Subcutaneous adipose tissue (tissue), 4 donors: Measurements from ENCODE around the gene CENPN. TPM values are rescaled to one million over a fixed set of nuclear protein-coding genes. Genes with fewer than 3 reads are reported as not detected.

Experiments used
- CTCF ChIP-seq: fragments of 450-650 bp; IDR thresholded peaks from one replicate; pipeline ENCODE4 v1.5.1; 2016; ENCODE audit warnings: low read depth, mild to moderate bottlenecking, control low read depth, antibody characterized with exemption, moderate library complexity
- total RNA-seq, 4 donors: library from RNA; depleted of rRNA; stranded (reverse); fragments of >200 nt; gene quantifications; one replicate each; pipeline ENCODE4 v1.1.0, GENCODE V29; 2016

The CENPN gene
- 1 to 10 TPM; 4.9 to 9.1 (median 6.7) TPM for total RNA-seq

- TF ChIP-seq CTCF = no peak
Measured at GRCh38 chr16:81006813-81007695, at the start of gene CENPN, which contains the start of gene CMC2. Gene CENPN, plus strand, starts transcription at chr16:81007214. Its CDS starts 4,726 bp downstream, at chr16:81011940. Gene CMC2, minus strand, starts transcription at chr16:81006885. Its CDS starts 9,491 bp downstream, at chr16:80997394.

GRCh38 chr16:80958284-80958683, 48.7 kb upstream of the CENPN start:
- no peak for TF ChIP-seq CTCF

GRCh38 chr16:80962879-80963278, 44.1 kb upstream of the CENPN start:
- TF ChIP-seq CTCF = no peak

GRCh38 chr16:80964351-80964750, 42.7 kb upstream of the CENPN start:
- TF ChIP-seq CTCF = no peak

GRCh38 chr16:80966617-80967016, 40.4 kb upstream of the CENPN start:
- TF ChIP-seq CTCF = no peak

GRCh38 chr16:80968386-80969113, 38.5 kb upstream of the CENPN start:
- no peak for TF ChIP-seq CTCF

GRCh38 chr16:80969114-80969484, 37.9 kb upstream of the CENPN start:
- TF ChIP-seq CTCF = no peak
